ENCODE results near the gene STX5.
"Not testable (repeated sequence)": the region's sequence is repeated elsewhere in the genome, so short reads cannot be mapped to it uniquely, and the experiment has no call there.

Gene STX5

DNA sequence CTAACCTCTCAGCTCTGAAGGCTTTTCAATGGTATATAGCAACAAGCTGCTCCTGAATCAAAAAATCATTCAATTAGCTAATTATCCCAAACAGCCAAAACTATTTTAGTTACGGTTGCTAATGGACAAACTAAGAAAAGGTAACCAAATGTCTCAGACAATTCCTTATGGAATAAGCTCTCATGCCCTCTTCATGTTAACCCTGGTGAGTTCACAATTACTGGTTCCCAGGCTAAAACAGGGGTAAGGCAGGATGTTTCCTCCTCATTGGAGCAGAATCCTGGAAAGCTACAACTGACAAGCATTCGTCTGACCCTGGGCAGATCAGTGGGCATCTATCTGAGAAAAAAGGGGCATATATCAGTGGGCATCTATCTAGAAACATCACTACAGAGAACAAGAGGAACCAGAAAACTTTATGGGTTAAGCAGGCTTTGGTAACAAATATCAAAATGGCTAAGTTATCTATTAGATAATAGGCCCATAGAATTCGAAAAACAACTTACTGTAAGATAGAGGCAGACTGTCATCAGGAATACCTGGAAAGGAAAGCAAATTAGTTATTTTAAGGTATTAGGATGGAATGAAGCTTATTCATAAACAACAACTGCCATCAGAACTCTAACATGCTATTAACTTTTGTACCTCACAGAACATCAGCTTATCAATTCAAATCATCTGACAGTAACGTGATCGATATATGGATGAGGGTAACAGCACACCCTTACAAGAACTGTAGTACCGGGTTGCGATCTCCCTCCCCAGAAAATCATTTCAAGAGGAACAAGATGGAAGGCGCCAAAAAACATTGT, 22.4 kb upstream of the STX5 start:
- no peak for DNase-seq

DNA sequence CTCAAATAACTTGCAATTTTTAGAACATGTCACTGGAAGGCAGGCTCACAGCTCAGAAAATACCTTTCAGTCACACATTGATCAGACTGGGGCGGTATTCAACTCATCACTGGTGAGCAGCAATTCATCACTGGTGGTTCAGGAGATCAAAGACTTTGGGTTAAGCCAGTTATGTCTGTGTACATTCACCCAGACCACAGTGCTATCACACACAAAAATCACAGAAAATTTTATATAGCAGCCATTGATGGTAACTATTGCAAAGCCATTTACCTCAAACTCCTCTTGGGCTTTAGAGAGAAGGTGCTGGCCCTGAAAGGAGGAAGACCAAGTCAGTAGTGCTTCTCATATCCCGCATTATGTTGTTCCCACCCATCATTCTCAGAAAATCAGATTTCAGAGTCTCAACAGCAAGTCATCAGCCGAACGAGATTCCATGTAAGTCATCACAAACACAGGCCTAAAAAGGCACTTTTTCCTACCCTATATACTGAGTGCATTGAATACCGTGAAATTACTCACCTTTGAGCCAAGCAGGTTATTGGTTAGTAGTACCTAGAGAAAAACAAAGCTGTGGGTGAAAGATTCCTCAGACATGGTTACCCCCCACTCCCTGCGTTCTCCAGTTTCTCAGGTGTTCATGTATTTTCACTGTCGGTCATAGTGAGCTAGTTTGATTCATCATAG, 21.6 kb upstream of the STX5 start:
- no peak for DNase-seq

DNA sequence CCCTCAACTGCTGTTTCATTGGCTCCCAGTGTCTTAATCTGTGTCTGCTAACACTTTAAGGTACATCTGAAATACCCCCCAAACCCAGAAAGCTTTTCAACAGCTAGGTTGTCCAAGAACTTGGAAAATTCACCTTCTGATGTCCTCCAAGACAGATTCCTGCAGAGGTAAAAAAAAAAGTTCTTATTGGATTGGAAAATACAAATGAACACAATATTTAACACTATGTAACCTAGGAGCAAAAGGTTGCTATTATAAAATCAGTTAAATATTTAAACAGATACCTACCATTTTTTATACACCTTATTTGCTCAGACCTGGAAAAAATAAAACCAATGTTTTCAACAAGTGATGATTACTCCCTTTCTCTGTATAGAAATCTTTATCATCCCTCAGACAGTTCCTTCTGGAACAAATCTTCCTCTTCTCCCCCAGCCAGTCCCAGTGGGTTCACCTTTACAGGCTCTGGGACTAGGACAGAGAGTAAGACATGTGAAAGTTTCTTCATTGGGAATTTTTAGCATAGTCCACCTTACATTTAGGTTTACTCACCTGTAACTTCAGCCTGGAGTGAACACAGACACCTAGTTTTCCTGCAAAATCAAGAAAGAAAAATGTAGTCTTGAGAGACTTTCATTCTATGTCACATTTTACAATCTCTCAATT, 20.8 kb upstream of the STX5 start:
- DNase-seq = no peak

DNA sequence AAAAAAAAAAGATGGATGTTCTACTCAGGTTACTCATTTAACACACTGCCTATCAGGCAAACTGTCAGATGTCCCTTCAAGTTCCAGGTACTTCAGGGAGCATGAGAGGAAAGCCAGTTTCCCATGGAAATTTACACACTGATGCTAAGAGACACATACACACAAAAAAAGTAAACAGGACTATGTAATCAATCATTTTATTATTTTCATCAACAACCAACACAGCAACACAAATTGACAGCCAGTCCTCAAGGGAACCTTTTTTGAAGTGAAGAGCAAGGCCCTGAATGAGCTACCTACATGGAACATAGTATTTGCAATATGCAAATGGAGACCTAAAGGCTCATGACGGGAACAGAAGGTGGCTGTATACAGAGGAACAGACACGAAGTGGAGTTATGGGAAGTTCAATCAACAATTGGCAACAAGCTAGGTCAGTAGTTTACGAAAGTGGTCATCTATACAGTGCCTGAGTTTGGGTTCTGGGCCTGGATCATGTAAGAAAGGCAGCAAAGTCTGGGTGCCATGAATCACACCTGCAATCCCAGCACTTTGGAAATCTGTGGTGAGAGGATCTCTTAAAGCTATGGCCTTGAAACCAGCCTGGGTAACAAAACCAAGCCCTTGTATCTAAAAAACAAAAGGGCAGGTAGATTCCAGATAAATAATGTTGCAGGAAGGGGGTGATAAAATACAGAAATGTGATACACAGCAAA, 20.1 kb upstream of the STX5 start:
- DNase-seq = no peak

DNA sequence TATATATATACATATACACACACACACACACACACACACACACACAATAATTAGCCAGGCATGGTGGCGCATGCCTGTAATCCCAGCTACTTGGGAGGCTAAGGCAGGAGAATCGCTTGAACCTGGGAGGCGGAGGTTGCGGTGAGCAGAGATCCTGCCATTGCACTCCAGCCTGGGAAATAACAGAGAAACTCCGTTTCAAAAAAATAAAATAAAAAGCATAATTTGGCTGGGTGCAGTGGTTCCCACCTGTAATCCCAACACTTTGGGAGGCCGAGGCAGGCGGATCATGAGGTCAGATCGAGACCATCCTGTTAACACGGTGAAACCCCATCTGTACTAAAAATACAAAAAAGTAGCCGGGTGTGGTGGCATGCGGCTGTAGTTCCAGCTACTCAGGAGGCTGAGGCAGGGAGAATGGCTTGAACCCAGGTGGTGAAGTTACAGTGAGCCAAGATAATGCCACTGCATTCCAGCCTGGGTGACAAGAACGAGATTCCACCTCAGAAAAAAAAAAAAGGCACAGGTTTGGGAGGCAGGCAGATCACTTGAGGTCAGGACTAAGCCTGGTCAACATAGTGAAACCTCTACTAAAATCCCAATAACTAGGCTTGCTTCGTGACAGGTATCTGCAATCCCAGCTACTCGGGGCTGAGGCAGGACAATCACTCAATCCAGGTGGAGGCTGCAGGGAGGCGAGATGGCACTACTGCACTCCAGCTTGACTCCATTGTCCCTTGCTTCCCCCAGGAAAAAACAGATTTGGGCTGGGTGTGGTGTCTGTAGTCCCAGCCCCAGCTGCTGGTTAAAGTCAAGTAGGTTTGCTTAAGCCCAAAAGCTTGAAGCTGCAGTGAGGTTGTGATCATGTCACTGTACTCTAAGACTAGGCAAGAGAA, 19.3 kb upstream of the STX5 start:
- DNase-seq = no peak

DNA sequence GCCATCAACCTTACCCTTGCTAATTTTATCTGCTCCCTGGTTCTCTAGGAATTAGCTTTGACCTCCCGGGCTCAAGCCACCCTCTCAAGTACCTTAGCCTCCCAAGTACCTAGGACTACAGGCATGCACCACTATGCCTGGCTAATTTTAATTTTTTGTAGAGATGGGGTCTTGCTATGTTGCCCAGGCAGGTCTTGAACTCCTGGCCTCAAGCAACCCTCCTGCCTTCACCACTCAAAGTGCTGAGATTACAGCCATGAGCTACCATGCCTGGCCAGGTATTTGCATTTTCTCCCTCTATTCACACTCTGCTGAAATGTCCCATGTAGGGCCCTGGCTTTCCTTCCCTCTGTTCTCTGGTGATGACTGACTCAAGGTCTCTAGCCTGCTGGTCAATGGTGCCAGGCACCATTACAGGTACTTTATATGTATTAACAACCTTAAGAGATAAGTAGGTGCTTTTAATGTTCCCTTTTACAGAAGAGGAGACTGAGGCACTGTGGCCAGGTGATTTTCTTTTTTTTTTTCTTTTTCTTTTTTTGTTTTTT, 16.0 kb upstream of the STX5 start:
- DNase-seq = no peak

DNA sequence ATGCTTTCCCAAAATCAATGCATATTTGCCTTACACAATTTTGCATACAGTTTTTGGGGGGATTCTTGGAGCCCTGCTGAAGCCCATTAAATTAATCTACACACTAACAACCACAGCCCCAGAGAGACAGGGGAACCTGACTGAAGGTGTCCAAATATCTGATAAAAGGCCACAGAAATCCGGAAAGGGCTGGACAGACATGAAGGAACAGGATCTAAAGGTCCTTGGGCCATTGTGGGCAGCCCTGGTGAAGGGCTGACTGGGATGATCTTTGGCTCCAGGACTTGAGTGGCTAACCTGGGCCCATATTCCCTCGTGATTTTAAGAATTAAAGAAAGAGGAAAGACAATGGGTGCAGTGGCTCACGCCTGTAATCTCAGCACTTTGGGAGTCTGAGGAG, 14.3 kb upstream of the STX5 start:
- DNase-seq = no peak

DNA sequence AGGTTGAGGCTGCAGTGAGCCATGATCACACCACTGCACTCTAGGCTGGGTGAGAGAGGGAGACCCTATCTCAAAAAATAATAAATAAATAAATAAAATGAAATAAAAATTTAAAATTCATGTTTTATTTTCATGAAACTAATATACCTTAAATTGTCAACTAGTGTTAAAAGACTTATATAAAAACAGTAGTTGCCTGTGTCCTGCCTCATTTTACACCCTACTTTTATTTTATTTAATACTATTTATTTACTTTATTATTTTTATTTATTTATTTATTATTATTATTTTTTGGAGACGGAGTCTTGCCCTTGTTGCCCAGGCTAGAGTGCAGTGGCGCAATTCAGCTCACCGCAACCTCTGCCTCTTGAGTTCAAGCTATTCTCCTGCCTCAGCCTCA, 12.3 kb upstream of the STX5 start:
- no peak for DNase-seq

DNA sequence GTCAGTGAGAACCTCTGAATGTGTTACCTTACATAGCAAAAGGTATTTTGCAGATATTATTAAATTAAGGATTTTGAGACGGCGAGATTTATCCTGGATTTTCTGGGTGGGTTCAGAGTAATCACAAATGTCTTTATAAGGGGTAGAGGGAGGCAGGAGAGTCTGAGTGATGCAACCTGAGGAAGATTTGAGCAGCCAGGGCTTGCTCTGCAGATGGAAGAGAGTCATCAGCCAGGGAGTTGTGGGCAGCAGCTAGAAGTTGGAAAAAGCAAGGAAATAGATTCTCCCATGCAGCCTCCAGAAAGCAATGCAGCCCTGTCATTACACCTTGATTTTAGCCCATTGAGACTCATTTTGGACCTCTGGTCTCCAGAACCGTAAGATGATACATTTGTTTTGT, 11.6 kb upstream of the STX5 start:
- no peak for DNase-seq

DNA sequence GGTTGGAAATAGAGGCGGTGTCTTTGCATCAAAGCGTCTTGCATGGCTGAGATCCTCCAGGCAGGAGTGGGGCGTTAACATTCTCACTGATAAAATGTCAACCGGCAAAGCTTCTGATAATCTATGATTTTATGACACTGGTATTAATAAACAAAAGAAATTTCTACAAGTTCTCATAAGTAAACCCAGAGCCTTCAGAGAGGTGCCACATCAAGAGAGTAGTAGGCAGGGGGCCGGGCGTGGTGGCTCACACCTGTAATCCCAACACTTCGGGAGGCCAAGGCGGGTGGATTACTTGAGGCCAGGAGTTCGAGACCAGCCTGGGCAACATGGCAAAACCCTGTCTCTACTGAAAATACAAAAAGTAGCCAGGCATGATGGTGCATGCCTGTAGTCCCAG, 11.0 kb upstream of the STX5 start:
- not testable (repeated sequence) for DNase-seq

DNA sequence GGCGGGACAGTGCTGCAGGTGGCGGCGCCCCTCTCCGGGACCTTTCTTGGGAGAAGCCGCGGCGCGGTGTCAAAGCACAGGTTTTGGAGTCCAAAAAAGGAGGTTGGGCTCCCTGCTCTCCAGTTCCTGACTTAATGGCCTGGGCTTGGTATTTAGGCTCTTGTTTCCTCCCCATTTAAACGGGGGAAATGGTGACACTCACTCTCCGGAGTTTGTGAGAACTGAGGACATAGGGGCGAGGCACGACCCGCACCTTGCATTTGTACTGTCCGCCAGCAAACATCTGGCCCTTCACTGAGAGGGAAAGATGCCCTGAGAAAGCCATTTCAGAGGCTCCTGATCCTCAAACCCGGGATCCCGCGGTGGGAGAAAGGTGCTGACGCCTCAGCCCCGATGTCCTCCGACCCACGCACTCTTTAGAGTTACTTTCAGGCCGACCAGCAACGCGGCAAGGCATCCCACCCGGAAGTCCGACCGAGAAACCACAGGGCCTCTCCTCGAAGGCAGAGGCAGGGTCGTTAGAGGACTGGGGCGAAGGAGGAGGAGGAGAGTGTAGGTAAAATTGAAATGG, 10.4 kb upstream of the STX5 start:
- no peak for DNase-seq

DNA sequence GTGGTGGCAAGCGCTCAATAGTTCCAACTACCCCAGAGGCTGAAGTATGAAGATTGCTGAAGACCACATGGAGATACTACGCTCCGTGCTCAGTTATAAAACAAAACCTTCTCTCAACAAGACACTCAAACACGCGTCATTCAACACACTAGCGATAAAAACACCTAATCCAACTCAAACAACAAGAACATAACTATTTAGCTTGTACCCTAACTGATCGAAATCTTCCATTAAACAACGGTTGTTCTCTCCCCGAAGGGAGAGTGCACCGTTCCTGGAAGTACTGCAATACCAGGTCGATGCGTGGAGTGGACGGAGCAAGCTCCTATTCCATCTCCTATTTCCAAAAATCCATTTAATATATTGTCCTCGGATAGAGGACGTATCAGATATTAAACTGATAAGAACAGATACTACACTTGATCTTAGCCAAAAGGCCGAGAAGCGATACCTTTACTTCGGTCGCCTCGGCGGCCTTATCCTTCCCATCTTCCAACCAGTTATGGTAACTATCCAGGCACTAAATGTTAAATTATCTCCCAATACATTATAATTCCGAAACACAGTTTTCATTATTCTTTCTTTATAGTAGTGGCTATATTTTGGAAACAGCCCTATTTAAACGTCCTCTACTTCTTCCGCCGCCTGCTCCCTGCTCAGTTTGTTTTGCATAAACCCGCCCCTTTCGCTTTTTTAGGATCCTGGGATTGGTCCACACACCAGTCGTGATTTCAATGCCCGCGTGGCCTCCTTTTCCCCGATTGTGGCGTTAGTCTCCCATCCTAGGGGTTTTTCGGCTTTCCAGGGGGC, 9.7 kb upstream of the STX5 start:
- DNase-seq = peak; percentile 100

DNA sequence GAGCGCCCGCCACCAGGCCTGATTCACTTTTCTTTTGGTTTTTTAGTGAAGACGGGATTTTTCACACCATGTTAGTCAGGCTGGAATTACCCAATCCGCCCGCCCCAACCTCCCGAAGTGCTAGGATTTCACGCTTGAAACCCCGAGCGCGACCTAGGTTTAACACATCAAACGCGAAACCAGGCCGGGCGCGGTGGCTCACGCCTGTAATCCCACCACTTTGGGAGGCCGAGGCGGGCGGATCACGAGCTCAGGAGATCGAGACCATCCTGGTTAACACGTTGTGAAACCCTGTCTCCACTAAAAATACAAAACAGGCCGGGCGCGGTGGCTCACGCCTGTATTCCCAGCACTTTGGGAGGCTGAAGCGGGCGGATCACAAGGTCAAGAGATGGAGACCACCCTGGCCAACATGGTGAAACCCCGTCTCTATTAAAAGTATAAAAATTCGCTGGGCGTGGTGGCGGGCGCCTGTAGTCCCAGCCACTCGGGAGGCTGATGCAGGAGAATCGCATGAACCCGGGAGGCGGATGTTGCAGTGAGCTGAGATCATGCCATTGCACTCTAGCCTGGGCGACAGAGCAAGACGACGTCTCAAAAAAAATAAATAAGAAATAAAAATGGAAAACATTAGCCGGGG, 9.0 kb upstream of the STX5 start:
- DNase-seq = peak; percentile 93

DNA sequence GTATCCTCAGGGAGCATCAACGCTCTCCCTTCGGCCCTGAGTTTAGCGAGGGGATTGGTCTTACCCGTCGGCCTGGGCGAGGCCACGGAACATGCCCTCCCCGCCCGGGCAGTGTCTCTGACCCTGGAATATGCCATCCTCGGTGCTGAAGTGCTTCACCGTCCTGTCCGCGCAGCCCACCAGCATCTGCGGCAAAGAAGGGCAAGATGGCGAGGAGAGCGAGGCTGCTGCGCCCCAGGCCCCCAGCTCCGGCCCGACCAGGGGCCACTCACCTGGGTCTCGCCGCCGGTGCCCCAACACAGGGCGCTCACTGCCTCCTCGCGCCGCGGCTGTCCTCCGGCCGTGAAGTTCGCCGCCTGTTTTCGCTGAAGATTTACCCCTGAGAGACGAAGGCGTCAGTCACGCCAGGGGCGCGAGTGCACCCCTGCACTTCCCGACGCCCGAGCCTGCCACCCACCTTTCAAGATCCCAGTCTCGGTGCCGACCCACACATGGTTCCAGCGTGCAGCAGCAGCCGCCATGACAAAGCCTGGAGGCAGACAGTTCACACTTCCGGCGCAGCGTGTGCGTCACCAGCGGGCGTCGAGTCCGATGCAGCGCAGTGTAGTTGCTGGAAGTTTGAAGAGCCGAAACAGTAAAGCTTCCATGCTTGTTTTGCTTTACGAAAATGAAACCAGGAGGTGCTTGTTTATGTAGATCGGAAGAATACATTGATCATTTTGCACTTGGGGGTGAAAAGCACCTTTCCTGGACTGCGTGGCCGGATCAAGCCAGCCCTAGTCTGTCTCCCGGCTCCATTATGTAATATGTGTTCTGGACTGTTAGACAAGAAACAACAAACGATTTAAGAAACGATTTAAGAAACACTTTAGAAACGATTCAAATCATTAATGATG, 7.4 kb upstream of the STX5 start, which contains the start of gene WDR74:
TSS of gene WDR74 (minus strand) at position 541 of the 896 bp plus-strand sequence. CDS start at position 521, 20 bp downstream.
- peak; percentile 87 for DNase-seq

DNA sequence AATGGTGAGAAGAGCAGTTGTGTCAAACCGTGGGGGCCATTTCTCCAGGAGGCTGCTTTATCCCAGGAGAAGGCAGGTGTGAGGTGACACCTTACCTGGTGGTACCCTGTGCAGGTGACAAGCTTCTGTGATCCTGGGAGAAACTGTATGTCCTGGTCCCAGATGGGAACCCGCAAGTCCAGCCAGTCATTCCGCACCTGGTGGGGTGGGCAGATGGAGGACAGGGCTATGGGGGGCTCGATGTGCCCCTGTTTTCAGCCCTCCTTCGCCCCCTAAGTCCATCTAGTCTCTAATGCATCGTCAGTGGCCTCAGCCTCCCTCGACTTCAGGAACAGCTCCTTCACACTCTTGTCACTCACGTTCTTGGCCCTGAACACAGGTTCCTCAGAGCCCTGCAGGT, 3.5 kb upstream of the STX5 start:
- DNase-seq = no peak

DNA sequence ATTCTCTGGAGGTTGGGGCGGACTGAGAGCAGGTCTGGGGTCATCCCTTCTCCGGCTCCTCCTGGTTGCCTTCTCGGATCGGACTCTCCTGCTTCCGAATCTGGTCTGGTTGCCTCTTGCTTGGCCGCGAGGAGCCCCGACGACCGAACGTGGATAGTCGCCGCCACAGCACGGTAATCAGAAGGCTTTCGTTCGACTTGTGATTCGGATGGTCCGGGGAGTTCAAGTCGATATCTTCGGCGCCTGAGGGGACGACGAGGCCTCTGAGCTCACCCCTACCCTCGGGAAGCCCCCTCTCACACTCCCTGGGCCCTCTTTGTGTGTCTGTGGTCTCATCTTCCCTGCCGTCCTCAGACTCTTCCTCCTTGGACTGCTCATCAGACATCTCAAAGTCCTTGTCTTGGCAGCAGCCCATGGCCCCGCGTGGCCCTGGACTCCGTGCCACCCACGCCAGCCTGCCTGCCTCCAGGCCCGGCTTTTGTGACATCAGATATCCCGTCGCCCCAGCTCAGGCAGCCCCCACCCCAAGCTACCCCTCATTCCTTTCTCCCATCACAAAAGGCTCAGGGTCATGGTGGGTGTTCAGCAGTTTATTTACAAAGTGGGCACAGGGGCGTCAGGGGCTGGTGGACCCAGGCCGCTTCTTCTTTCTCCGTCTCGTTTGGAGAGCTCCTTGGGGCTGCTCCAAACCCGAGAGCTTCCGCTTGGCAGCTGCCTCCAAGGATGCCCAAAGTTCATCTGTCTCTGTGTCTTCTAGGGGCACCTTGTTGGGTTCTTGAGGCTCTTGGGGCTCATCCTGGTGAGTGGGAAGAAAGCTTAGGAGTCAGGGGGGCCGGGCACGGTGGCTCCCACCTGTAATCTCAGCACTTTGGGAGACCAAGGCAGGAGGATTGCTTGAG, 734 bp upstream of the STX5 start, which contains the start of gene TEX54:
TSS of gene TEX54 (minus strand) at position 506 of the 899 bp plus-strand sequence.
- no peak for DNase-seq

DNA sequence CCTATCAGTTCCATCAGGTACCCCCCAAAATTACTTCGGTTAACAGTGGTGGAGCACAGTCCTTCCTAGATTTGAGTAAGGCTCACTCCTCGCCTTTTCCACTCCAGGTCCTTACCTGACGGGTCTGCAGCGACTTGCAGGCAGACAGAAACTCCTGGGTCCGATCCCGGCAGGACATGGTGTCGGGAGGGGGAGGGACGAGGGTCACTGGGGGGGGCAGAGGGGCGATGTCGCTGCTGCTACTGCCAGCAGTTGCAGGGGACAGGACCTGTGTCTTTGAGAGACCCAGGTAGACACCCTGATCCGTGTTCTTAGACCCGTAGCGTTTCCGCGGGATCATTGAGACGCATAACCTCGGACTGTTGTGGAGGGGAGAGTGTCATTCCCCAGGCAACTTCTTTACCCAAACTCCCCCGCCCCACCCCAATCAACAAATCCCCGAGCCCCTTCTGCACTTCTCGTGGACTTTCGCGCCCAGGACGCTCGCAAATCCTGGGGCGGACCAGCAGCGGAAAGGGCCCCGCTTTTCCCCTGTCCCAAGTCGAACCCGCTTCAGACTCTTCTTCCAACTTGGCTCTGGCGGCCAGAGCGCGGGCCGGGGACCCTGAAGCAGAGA, 839 bp downstream of the STX5 start:
- DNase-seq = no peak

All from HCEC 1CT (cell line).